HepG2 (cell line): ENCODE measurements around the gene SLCO2B1. TPM values are rescaled to one million over a fixed set of nuclear protein-coding genes. Genes with fewer than 3 reads are reported as not detected.

ENCODE experiments used
- BATF2 ChIP-seq: sonication (generic); formaldehyde crosslinking; IDR thresholded peaks from 2 replicates; pipeline ENCODE4 v1.8.0; 2022; ENCODE audit warnings: mild to moderate bottlenecking, missing genetic modification reagents, moderate library complexity
- EP300 ChIP-seq, 3 experiments: sonication (generic) in 1 of 3; formaldehyde crosslinking in 1 of 3; IDR thresholded peaks; 2 replicates each; pipeline versions ENCODE4 v1.5.1 to v1.6.1; 2011 to 2020; ENCODE audit warnings: low read depth in 2 of 3, low read length in 2 of 3, borderline replicate concordance in 1 of 3, improper control_type of control experiment in 1 of 3, mild to moderate bottlenecking in 1 of 3, missing genetic modification reagents in 1 of 3, moderate library complexity in 1 of 3
- HMG20A ChIP-seq: IDR thresholded peaks from 2 replicates; pipeline ENCODE4 v1.6.1; 2016; ENCODE audit warnings: borderline replicate concordance
- KIAA2018 ChIP-seq: sonication (generic); formaldehyde crosslinking; IDR thresholded peaks from 2 replicates; pipeline ENCODE4 v1.5.0; 2020; ENCODE audit warnings: mild to moderate bottlenecking, missing genetic modification reagents, borderline replicate concordance
- NCOA1 ChIP-seq: sonication (generic); formaldehyde crosslinking; IDR thresholded peaks from 2 replicates; pipeline ENCODE4 v1.9.0; 2021; ENCODE audit warnings: missing genetic modification reagents
- NFIC ChIP-seq: IDR thresholded peaks from 2 replicates; pipeline ENCODE4 v1.6.1; 2012; ENCODE audit warnings: mild to moderate bottlenecking, low read length, inconsistent platforms
- NONO ChIP-seq, 2 experiments: fragments of 450-650 bp in 1 of 2; sonication (generic) in 1 of 2; formaldehyde crosslinking in 1 of 2; IDR thresholded peaks in 1 of 2; conservative IDR thresholded peaks in 1 of 2; 2 replicates each; pipeline versions ENCODE4 v1.6.1 to v1.8.0; 2017 to 2022; ENCODE audit warnings: mild to moderate bottlenecking in 1 of 2, missing genetic modification reagents in 1 of 2, moderate library complexity in 1 of 2
- PCBP1 ChIP-seq: fragments of 200-400 bp; formaldehyde crosslinking; IDR thresholded peaks from 2 replicates; pipeline ENCODE4 v1.6.1; 2017; ENCODE audit warnings: mild to moderate bottlenecking, low read depth, low read length, borderline replicate concordance
- POLR2A ChIP-seq, 2 experiments: IDR thresholded peaks; 2 replicates each; pipeline ENCODE4 v1.6.1; 2011; ENCODE audit warnings: low read depth in 2 of 2, low read length in 2 of 2, mild to moderate bottlenecking in 1 of 2, moderate library complexity in 1 of 2; ENCODE audit not compliant: insufficient read depth in 1 of 2
- SNAPC5 ChIP-seq: sonication (generic); formaldehyde crosslinking; IDR thresholded peaks from 2 replicates; pipeline ENCODE4 v1.8.1; 2023; ENCODE audit warnings: mild to moderate bottlenecking, missing genetic modification reagents, borderline replicate concordance
- THAP9 ChIP-seq: sonication (generic); formaldehyde crosslinking; IDR thresholded peaks from 2 replicates; pipeline ENCODE4; 2020; ENCODE audit warnings: missing genetic modification reagents, mild to moderate bottlenecking, borderline replicate concordance
- TMF1 ChIP-seq: sonication (generic); formaldehyde crosslinking; IDR thresholded peaks from 2 replicates; pipeline ENCODE4 v1.8.1; 2022; ENCODE audit warnings: low read depth, missing genetic modification reagents
- TOE1 ChIP-seq: sonication (generic); formaldehyde crosslinking; IDR thresholded peaks from 2 replicates; pipeline ENCODE4 v1.4.0; 2020; ENCODE audit warnings: mild to moderate bottlenecking, missing genetic modification reagents
- XRCC5 ChIP-seq: fragments of 200-400 bp; formaldehyde crosslinking; optimal IDR thresholded peaks from 2 replicates; pipeline ENCODE3; 2017; ENCODE audit warnings: mild to moderate bottlenecking, low read length
- YEATS2 ChIP-seq: sonication (generic); formaldehyde crosslinking; IDR thresholded peaks from 2 replicates; pipeline ENCODE4 v1.4.0; 2020; ENCODE audit warnings: missing genetic modification reagents, borderline replicate concordance
- ZNF562 ChIP-seq: sonication (generic); formaldehyde crosslinking; IDR thresholded peaks from 2 replicates; pipeline ENCODE4 v1.8.0; 2022; ENCODE audit warnings: missing genetic modification reagents, borderline replicate concordance
- ZNF788 ChIP-seq: sonication (generic); formaldehyde crosslinking; IDR thresholded peaks from 2 replicates; pipeline ENCODE4 v1.5.0; 2020; ENCODE audit warnings: mild to moderate bottlenecking, missing genetic modification reagents, borderline replicate concordance
- ZSCAN22 ChIP-seq: sonication (generic); formaldehyde crosslinking; IDR thresholded peaks from 2 replicates; pipeline ENCODE4 v1.4.0; 2020; ENCODE audit warnings: mild to moderate bottlenecking, missing genetic modification reagents
- polyA plus RNA-seq, 8 experiments: library from polyadenylated mRNA; depleted of rRNA in 3 of 8; stranded (reverse) in 7 of 8; unstranded in 1 of 8; fragments of >200 nt; fragmentation: Illumina TruSeq in 4 of 8; extraction: Trizol in 4 of 8; gene quantifications; 2 replicates each; pipeline versions ENCODE4 v1.2.1 to v1.2.3, GENCODE V29; 2011 to 2016; ENCODE audit warnings: low read depth in 4 of 8, missing spikeins in 1 of 8, mixed read lengths in 1 of 8; ENCODE audit not compliant: insufficient read depth in 1 of 8
- total RNA-seq, 5 experiments: library from RNA; depleted of rRNA; stranded (reverse); fragments of >200 nt; fragmentation: Illumina TruSeq; extraction: Trizol; gene quantifications; 2 replicates each; pipeline ENCODE4 v1.2.3, GENCODE V29; 2016; ENCODE audit warnings: low read depth in 1 of 5

SLCO2B1 gene
- total and polyA plus RNA-seq, 2 of the 13 experiments (the other 11 are each of a cell fraction or from before 2014, with no cell fraction given), result 15.3 to 19.8 TPM

- TF ChIP-seq KIAA2018 (CRISPR knock-in tag), result no peak
- TF ChIP-seq POLR2A (IDR thresholded peaks at IDR 0.05; ENCODE audit: insufficient read depth in 1 of 2, low read depth in 2 of 2, low read length in 2 of 2), result no peak
- no peak for TF ChIP-seq EP300 (IDR thresholded peaks at IDR 0.05; ENCODE audit: low read depth in 2 of 2, low read length in 2 of 2)
- peak; percentile 58 for TF ChIP-seq EP300 (CRISPR knock-in tag; IDR thresholded peaks at IDR 0.05; ENCODE audit: borderline replicate concordance)
- peak; percentile 94; the same call in 1 of the 2 replicates for TF ChIP-seq TOE1 (CRISPR knock-in tag)
- TF ChIP-seq NONO (IDR thresholded peaks at IDR 0.05), result no peak
- no peak for TF ChIP-seq NONO (CRISPR knock-in tag; conservative IDR thresholded peaks at IDR 0.05)
- TF ChIP-seq HMG20A (CRISPR knock-in tag), result peak; percentile 44; the same call in 1 of the 2 replicates
- TF ChIP-seq SNAPC5 (CRISPR knock-in tag), result no peak; the same call in 1 of the 2 replicates
- TF ChIP-seq BATF2 (CRISPR knock-in tag), result peak; percentile 65; the same call in 1 of the 2 replicates
- TF ChIP-seq PCBP1, result no peak
- peak; percentile 60; the same call in 1 of the 2 replicates for TF ChIP-seq ZNF788 (CRISPR knock-in tag)
- no peak for TF ChIP-seq ZNF562 (CRISPR knock-in tag)
- no peak for TF ChIP-seq NCOA1
- peak; percentile 94 for TF ChIP-seq XRCC5
- peak; percentile 82; the same call in 1 of the 2 replicates for TF ChIP-seq YEATS2
- peak; percentile 75; the same call in 1 of the 2 replicates for TF ChIP-seq TMF1 (CRISPR knock-in tag)
- no peak for TF ChIP-seq THAP9 (CRISPR knock-in tag)
- no peak for TF ChIP-seq NFIC
- no peak for TF ChIP-seq ZSCAN22 (CRISPR knock-in tag)
Measured at GRCh38 chr11:75214411-75214821, 63.5 kb downstream of the SLCO2B1 start (continued).
